Retinal pigment epithelial cell (primary cell): Measurements from ENCODE around the gene C10orf90.

Source experiments
- DNase-seq: peaks from one replicate; pipeline ENCODE4 v3.0.0-alpha.2; 2010; ENCODE audit warnings: low read depth
- H3K4me3 ChIP-seq: 2 replicates; pipeline ENCODE4 v1.5.1; 2011; ENCODE audit warnings: mild to moderate bottlenecking, low read length, control low read depth, moderate library complexity
- TF ChIP-seq, protein P1 (sequence below): conservative IDR thresholded peaks from 2 replicates; pipeline ENCODE4 v1.5.1; 2011; ENCODE audit warnings: low read depth, low read length, control low read depth, inconsistent platforms

The C10orf90 gene

GRCh38 chr10:126417220-126417825 lies 253.2 kb downstream of the C10orf90 start:
- no peak overlapping the region for H3K4me3 ChIP-seq
- no peak for DNase-seq
- TF ChIP-seq, protein P1, sequence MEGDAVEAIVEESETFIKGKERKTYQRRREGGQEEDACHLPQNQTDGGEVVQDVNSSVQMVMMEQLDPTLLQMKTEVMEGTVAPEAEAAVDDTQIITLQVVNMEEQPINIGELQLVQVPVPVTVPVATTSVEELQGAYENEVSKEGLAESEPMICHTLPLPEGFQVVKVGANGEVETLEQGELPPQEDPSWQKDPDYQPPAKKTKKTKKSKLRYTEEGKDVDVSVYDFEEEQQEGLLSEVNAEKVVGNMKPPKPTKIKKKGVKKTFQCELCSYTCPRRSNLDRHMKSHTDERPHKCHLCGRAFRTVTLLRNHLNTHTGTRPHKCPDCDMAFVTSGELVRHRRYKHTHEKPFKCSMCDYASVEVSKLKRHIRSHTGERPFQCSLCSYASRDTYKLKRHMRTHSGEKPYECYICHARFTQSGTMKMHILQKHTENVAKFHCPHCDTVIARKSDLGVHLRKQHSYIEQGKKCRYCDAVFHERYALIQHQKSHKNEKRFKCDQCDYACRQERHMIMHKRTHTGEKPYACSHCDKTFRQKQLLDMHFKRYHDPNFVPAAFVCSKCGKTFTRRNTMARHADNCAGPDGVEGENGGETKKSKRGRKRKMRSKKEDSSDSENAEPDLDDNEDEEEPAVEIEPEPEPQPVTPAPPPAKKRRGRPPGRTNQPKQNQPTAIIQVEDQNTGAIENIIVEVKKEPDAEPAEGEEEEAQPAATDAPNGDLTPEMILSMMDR: no peak

- DNase-seq: no peak
- TF ChIP-seq, protein P1: no peak
- H3K4me3 ChIP-seq: no peak overlapping the region
Measured at GRCh38 chr10:126409821-126410220, 260.7 kb downstream of the C10orf90 start.

- no peak for DNase-seq
- TF ChIP-seq, protein P1: no peak
- H3K4me3 ChIP-seq: no peak overlapping the region
Measured at GRCh38 chr10:126408953-126409641, 261.4 kb downstream of the C10orf90 start.

- no peak overlapping the region for H3K4me3 ChIP-seq
- DNase-seq: no peak
- TF ChIP-seq, protein P1: no peak
Measured at GRCh38 chr10:126407831-126408230, 262.7 kb downstream of the C10orf90 start.

DNA sequence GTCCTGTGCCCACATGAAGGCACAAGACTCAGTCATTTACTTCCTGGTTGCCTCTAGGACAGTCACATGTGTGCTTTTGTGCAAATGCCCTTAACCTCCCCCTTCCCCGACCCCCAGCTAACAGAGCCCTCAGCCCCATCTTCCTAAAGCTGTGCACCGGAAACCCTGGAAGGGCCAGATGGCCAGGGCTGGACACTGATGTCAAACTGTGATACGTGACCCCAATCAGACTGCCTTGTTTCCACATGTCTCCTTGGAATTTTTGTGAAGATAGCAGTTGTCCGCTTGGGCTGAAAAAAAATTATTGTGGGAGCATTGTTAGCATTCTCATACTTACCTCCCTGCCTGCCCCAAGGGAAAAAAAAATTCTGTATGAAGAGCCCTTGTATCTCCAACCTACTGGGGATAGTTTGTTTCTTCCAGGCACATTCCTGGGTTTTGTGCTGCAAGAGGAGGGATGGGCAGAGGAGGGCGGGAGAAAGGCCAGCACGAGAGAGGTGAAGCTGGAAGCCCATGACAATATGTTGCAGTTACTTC lies 265.2 kb downstream of the C10orf90 start:
- no peak overlapping the region for H3K4me3 ChIP-seq
- no peak for DNase-seq
- TF ChIP-seq, protein P1: no peak

DNA sequence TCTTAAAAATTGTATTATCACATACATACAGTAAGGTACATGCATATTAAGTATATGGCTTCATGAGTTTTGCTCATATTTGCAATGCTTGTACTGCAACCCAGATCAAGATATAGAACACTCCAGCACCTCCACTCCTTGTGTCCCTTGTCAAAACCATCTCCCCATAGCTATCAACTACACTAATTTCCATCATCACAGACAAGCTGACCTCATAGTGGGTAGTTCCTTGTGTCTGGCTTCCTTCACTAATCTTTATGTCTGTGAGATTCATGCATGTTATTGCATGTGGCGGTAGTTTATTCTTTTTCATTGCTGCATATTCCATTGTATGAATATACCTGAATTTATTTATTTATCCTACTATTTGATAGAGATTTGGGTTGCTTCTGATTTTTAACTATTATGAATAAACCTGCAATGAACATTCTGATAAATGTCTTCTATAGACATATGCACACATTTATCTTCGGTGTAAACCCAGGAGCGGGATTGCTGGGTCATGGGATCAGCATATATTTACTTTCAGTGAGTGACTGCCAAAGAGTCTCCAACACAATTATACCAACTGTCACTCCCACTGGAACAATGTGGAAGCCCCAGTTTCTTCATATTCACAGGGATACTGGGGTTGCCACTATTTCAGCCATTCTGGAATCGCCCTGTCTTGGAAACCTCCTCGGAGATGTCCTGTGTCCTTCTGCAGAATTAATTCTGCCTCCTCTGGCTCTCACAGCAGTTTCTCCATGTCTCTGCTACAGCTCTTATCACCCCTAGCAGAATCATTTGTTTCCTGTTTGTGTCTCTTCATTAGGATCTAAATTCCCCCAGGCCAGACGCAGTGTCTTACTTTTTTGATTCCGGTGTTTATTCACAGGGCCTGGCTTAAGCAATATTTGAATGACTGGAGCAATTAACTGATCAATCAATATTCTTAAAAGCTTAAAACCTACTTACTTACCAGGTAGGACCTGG lies 267.5 kb downstream of the C10orf90 start:
- no peak overlapping the region for H3K4me3 ChIP-seq
- no peak for DNase-seq
- TF ChIP-seq, protein P1: no peak
